Right lung (tissue), 5 donors: ENCODE measurements around the gene POGLUT2. TPM values are rescaled to one million over a fixed set of nuclear protein-coding genes. Genes with fewer than 3 reads are reported as not detected.

Experiments
- DNase-seq, 2 donors: peaks; one replicate each; pipeline ENCODE4 v3.0.0-alpha.2; 2013
- polyA plus RNA-seq, 5 donors: library from polyadenylated mRNA; unstranded; fragments of 120-200 nt; gene quantifications; one replicate each; pipeline versions ENCODE4 v1.2.1 to v1.2.3, GENCODE V29; 2013; ENCODE audit warnings: inconsistent platforms in 1 of 5, low replicate concordance in 1 of 5; ENCODE audit not compliant: insufficient read length in 5 of 5, insufficient read depth in 1 of 5

POGLUT2 gene
- polyA plus RNA-seq, 5 donors, result 30.8 to 40.1 (median 34.2) TPM

- no peak for DNase-seq
Measured at GRCh38 chr13:102771298-102772041, 27.3 kb downstream of the POGLUT2 start.

GRCh38 chr13:102770435-102770834, 28.3 kb downstream of the POGLUT2 start:
- no peak for DNase-seq

GRCh38 chr13:102769679-102770078, 29.1 kb downstream of the POGLUT2 start:
- DNase-seq, result no peak

DNA sequence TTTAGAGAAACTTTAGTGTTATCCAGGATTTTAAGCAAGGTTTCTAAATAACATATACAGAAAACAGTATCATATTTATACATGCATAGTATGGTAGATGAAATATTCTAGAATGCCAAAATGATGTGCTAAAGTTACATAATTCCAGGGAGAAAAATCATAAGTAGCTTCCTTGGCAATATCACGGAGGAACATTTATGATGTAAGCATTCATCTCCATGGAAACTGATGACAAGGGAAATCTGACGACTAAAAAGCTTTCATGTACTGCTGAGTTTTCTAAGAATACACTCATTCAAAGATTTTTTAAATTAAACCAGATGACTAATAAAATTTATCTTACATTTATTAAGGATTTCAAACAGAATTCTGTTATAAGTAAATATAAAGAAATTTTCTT, 29.9 kb downstream of the POGLUT2 start:
- DNase-seq, result peak; percentile 14 to 25

DNA sequence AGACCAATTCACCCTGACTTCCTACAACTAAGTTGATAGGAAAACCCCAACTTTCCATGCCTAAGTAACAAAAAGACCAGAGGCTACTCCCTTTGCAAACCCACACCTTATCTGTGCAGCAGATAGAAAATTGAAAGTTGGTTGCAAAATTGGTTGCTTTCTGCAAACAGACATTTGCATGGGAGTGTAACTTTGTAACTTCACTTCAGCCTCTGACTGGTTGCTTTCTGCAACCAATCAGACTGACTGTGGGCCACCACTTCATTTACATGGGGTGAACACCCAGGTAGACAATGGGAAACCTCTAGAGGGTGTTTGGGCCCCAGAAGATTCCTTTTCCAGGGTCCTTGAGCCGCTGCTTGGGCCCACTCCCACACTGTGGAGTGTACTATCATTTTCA, 35.0 kb downstream of the POGLUT2 start:
- no peak for DNase-seq

DNA sequence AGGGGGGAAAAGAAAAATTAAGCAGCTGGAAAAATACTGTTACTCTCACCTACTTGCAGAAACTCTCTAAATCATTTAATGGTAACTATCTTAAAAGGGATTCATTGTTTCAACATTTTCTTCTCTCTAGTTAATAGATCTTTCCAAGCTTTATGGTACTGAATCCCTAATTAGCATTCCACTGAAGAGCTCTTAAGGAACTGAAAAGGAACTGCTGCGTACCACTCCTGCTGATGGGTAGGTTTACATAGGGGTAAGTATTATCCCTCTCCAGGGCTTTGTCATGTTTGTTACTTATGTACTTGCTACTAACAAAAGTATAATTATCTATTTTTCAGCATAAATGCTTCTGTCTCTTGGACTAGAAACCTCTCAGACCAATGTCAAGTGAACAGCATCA, 37.7 kb downstream of the POGLUT2 start:
- DNase-seq, result no peak

- DNase-seq, result no peak
Measured at GRCh38 chr13:102758842-102759241, 39.9 kb downstream of the POGLUT2 start.

- DNase-seq, result no peak
Measured at GRCh38 chr13:102757006-102757405, 41.8 kb downstream of the POGLUT2 start.

GRCh38 chr13:102751886-102752285, 46.9 kb downstream of the POGLUT2 start:
- DNase-seq, result no peak

DNA sequence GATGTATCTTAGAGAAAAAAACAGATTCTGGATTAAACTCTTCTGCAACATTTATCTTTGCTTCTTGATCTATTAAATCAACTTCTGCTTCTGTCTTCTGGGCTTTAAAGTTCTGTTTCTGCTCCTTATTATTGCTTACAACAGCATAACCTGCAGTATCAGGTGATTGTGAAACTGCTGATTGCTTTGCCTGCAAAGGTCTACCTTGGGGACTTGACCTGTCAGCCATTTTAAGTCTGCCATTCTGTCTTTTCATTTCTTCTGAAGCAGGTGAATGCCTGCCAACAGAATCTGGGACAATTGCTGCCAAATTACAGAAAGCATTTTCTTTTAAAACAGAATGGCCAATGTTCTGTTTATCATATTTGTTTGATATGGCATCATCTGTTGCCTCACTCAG, 56.3 kb downstream of the POGLUT2 start:
- DNase-seq, result no peak

DNA sequence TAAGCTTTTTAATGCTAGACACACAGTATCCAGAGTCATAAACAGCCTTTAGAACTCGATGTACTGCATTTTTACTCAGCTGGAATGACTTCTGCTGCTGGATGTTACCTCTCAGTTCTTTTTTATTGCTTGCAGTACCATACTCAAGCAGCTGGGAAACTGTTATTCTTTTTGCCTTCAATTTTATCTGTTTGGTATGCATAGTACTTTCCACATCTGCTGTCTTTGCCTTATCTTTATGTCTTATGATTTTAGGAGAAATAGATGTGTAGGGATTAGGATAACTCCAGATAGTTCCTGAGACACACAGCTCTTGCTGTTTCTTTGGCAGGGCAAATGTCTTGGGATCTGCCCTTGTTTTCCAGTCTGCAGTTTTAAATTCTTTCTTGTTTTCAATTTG, 56.7 kb downstream of the POGLUT2 start:
- DNase-seq, result no peak

Other genes with a start within 250 kb of the POGLUT2 start
- 10 to 100 TPM; 38.7 to 80.0 (median 72.9) TPM for gene TPP2, start 202.0 kb downstream of the POGLUT2 start, polyA plus RNA-seq
- 1 to 10 TPM in 1 of 5 donors, not detected in 4; 1.5 TPM for gene METTL21C, start 103.9 kb downstream of the POGLUT2 start, polyA plus RNA-seq
- 10 to 100 TPM; 15.3 to 25.7 (median 19.1) TPM for gene TEX30, start 25.2 kb downstream of the POGLUT2 start, polyA plus RNA-seq
- gene BIVM, start 143 bp upstream of the POGLUT2 start, polyA plus RNA-seq, result 10 to 100 TPM; 36.6 to 53.4 (median 45.1) TPM
- gene ERCC5, start 47.1 kb upstream of the POGLUT2 start, polyA plus RNA-seq, result 10 to 100 TPM; 62.1 to 93.1 (median 86.2) TPM